HG03442 (cell line): ENCODE results near the gene ME2.
"Not testable (repeated sequence)": the region's sequence is repeated elsewhere in the genome, so short reads cannot be mapped to it uniquely, and the experiment has no call there.

Experiments used
- ATAC-seq: cut with Tn5 transposase; IDR thresholded peaks from one replicate; pipeline ENCODE4 v1.9.1; 2021; ENCODE audit warnings: mild to moderate bottlenecking, moderate library complexity; ENCODE audit not compliant: unreplicated experiment

The ME2 gene

GRCh38 chr18:50859793-50860555 lies 18.9 kb upstream of the ME2 start:
- no peak for ATAC-seq

- ATAC-seq: no peak
These were observed 17.3 kb upstream of the ME2 start for GRCh38 chr18:50861617-50862016.

GRCh38 chr18:50862401-50862800 lies 16.5 kb upstream of the ME2 start:
- no peak for ATAC-seq

- no peak for ATAC-seq
These were observed 15.0 kb upstream of the ME2 start for GRCh38 chr18:50863840-50864375.

- ATAC-seq: no peak
These were observed 12.2 kb upstream of the ME2 start for GRCh38 chr18:50866765-50867164.

- no peak for ATAC-seq
These were observed 9.8 kb upstream of the ME2 start for GRCh38 chr18:50869150-50869549.

- ATAC-seq: no peak
These were observed 8.6 kb upstream of the ME2 start for GRCh38 chr18:50870138-50870845.

GRCh38 chr18:50871846-50872245 lies 7.1 kb upstream of the ME2 start:
- no peak for ATAC-seq

GRCh38 chr18:50875966-50876536 lies 2.9 kb upstream of the ME2 start:
- no peak for ATAC-seq

- ATAC-seq: no peak
These were observed 1.2 kb upstream of the ME2 start for GRCh38 chr18:50877545-50878265.

- peak; percentile 24 for ATAC-seq
These were observed 592 bp downstream of the ME2 start for GRCh38 chr18:50879302-50880118.

GRCh38 chr18:50880119-50880465 lies 1.2 kb downstream of the ME2 start:
- no peak for ATAC-seq

- ATAC-seq: not testable (repeated sequence)
These were observed 2.0 kb downstream of the ME2 start for GRCh38 chr18:50880944-50881343.

GRCh38 chr18:50886929-50887328 lies 8.0 kb downstream of the ME2 start:
- no peak for ATAC-seq

GRCh38 chr18:50895350-50896045 lies 16.6 kb downstream of the ME2 start:
- no peak for ATAC-seq

GRCh38 chr18:50896093-50896492 lies 17.2 kb downstream of the ME2 start:
- ATAC-seq: no peak

- ATAC-seq: no peak
These were observed 20.0 kb downstream of the ME2 start for GRCh38 chr18:50898919-50899318.

GRCh38 chr18:50902797-50903196 lies 23.9 kb downstream of the ME2 start:
- no peak for ATAC-seq

- ATAC-seq: no peak
These were observed 27.9 kb downstream of the ME2 start for GRCh38 chr18:50906843-50907242.

GRCh38 chr18:50909261-50909660 lies 30.3 kb downstream of the ME2 start:
- no peak for ATAC-seq
